Stimulated activated memory B cell treated with anti-CD40 and anti-IgM and Interleukin-4, amounts not matched to agents 10 μg/mL and 1 μg/mL and 100 μg/mL, for 72 hours (primary cell): Measurements from ENCODE around the gene MIP.
"Not testable (repeated sequence)": the region's sequence is repeated elsewhere in the genome, so short reads cannot be mapped to it uniquely, and the experiment has no call there.

Experiments used
- ATAC-seq: fragments of 150-1000 bp; cut with Tn5 transposase; 2 replicates; pipeline ENCODE4 v1.10.0; 2021
- H3K27ac Mint-ChIP-seq: one replicate; pipeline ENCODE4 v1.8.0; 2022; ENCODE audit warnings: mild to moderate bottlenecking, mixed read lengths
- H3K27me3 Mint-ChIP-seq: one replicate; pipeline ENCODE4 v1.8.0; 2022; ENCODE audit warnings: mixed read lengths
- H3K36me3 Mint-ChIP-seq: one replicate; pipeline ENCODE4 v1.8.0; 2022; ENCODE audit warnings: mixed read lengths
- H3K4me1 Mint-ChIP-seq: one replicate; pipeline ENCODE4 v1.8.0; 2022; ENCODE audit warnings: mixed read lengths
- H3K4me3 Mint-ChIP-seq: one replicate; pipeline ENCODE4 v1.8.0; 2022; ENCODE audit warnings: mild to moderate bottlenecking, moderate library complexity, mixed read lengths
- H3K9me3 Mint-ChIP-seq: one replicate; pipeline ENCODE4 v1.8.0; 2022; ENCODE audit warnings: mixed read lengths

The MIP gene

GRCh38 chr12:56443208-56443607 is 11.2 kb downstream of the MIP start:
- not testable (repeated sequence) for H3K27ac Mint-ChIP-seq, ATAC-seq, H3K27me3 Mint-ChIP-seq, H3K4me3 Mint-ChIP-seq, H3K9me3 Mint-ChIP-seq
- Mint-ChIP-seq H3K4me1 (peaks cover 24% of the 10 kb centered on the region), H3K36me3 (peaks cover 34% of the 10 kb centered on the region)

DNA sequence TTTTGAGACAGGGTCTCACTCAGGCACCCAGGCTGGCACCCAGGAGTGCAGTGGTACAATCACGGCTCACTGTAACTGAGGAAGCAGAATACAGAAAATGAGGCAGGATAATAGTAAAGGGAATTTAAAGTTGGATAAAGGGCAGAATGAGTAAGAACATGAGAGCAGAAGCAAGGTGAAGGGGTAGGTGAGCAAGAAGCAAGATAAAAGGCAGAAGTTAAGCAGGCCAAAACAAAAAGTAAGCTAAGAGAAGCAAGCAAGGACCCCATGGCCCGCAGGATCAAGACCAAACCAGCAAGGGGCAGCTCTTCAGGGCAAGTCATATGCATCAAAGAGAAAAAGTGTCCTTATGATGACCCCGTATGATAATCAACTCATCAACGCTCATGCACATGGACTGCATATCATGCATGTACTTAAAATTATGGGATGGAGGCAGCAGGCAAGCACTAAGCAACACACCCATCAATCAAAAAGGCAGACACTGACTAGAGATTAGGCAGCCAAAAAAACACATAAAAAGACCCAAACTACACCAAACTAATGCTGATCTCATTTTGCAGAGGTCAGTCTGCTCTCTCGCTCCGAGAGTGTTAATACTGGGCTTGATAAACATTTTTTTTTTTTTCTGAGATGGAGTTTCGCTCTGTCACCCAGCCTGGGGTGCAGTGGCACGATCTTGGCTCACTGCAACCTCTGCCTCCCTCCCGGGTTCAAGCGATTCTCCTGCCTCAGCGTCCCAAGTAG is 16.9 kb downstream of the MIP start:
- no peaks in the 10 kb centered on the region for H3K9me3 Mint-ChIP-seq
- H3K27ac Mint-ChIP-seq: no peak overlapping the region
- H3K27me3 Mint-ChIP-seq: no peaks in the 10 kb centered on the region
- no peak overlapping the region for H3K4me3 Mint-ChIP-seq
- ATAC-seq: no peak
- peaks cover 10% of the 10 kb centered on the region for H3K36me3 Mint-ChIP-seq
- H3K4me1 Mint-ChIP-seq: peaks cover 12% of the 10 kb centered on the region

GRCh38 chr12:56434828-56435227 is 19.6 kb downstream of the MIP start:
- H3K9me3 Mint-ChIP-seq: no peaks in the 10 kb centered on the region
- H3K27me3 Mint-ChIP-seq: no peaks in the 10 kb centered on the region
- peaks cover 12% of the 10 kb centered on the region for H3K4me1 Mint-ChIP-seq
- no peak for ATAC-seq
- peaks cover 15% of the 10 kb centered on the region for H3K36me3 Mint-ChIP-seq
- H3K27ac Mint-ChIP-seq: no peak overlapping the region
- H3K4me3 Mint-ChIP-seq: no peak overlapping the region

GRCh38 chr12:56431850-56432249 is 22.6 kb downstream of the MIP start:
- Mint-ChIP-seq H3K4me3 (no peak overlapping the region), H3K4me1 (no peaks in the 10 kb centered on the region), H3K27me3 (no peaks in the 10 kb centered on the region), H3K9me3 (no peaks in the 10 kb centered on the region), H3K36me3 (peaks cover 32% of the 10 kb centered on the region), H3K27ac (peak overlapping the region; percentile 9)
- ATAC-seq: no peak

DNA sequence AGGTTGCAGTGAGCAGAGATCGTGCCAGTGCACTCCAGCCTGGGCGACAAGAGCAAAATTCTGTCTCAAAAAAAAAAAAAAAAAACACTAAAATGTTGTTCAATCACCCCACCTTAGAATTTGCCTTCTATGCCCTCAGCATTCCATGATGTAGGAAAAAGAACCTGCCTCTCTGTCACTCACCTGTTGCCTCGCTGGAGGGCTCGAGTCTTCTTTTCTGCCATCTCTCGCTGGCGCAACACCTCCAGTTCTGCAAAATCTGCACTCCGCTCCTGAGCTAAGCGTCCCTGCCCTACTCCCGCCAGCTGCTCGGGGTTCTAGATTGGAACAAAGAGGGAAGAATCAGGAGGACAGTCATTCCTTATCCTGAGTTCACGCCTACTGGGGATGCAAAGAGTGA is 23.2 kb downstream of the MIP start:
- no peak overlapping the region for H3K4me3 Mint-ChIP-seq
- H3K9me3 Mint-ChIP-seq: no peaks in the 10 kb centered on the region
- peaks cover 32% of the 10 kb centered on the region for H3K36me3 Mint-ChIP-seq
- H3K27me3 Mint-ChIP-seq: no peaks in the 10 kb centered on the region
- H3K4me1 Mint-ChIP-seq: no peaks in the 10 kb centered on the region
- peak overlapping the region; percentile 9 for H3K27ac Mint-ChIP-seq
- ATAC-seq: no peak

DNA sequence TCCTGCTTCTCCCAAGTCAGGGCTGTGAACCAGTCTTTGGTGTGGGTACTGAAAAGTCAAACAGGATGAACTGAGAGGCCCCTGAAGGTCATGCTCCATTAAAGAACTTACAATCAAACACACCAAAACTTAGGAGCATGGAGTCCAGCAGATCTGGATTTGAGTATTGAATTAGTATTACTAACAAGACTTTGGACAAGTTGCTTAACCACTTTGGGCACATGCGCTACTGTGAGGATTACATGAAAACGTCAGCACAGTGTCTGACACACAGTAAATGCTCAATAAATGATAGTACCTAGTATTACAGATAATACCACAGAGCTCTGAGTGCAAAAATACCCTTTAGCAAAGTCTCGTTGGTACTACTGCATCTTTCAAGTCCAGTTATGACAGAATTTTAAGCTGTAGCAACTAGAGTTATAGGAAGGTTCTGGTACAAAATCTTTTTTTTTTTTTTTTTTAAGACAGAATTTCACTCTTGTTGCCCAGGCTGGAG is 28.5 kb downstream of the MIP start:
- no peaks in the 10 kb centered on the region for H3K9me3 Mint-ChIP-seq
- no peak overlapping the region for H3K27ac Mint-ChIP-seq
- no peaks in the 10 kb centered on the region for H3K27me3 Mint-ChIP-seq
- no peaks in the 10 kb centered on the region for H3K4me1 Mint-ChIP-seq
- ATAC-seq: no peak
- H3K36me3 Mint-ChIP-seq: peaks cover 60% of the 10 kb centered on the region
- H3K4me3 Mint-ChIP-seq: no peak overlapping the region

DNA sequence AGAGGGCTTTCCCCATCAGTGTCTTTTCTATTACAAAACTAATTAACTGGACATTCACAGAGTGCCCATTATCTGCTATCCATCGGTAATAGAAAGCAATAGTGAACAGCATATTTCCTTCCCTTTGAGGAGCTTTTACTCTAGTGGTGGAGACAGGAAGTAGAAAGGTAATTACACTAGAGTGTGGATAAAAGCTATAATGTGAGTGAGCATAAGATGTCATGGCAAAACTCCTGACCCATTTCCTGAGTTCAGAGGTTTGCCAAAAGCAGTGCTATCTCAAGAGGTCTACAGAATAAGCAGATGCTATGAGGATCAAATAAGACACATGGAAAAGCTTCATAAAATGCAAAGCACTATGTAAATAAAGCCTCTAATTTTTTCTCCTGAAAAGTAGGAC is 29.3 kb downstream of the MIP start:
- no peak overlapping the region for H3K4me3 Mint-ChIP-seq
- no peaks in the 10 kb centered on the region for H3K27me3 Mint-ChIP-seq
- no peaks in the 10 kb centered on the region for H3K9me3 Mint-ChIP-seq
- H3K36me3 Mint-ChIP-seq: peaks cover 68% of the 10 kb centered on the region
- H3K27ac Mint-ChIP-seq: no peak overlapping the region
- ATAC-seq: no peak
- no peaks in the 10 kb centered on the region for H3K4me1 Mint-ChIP-seq

DNA sequence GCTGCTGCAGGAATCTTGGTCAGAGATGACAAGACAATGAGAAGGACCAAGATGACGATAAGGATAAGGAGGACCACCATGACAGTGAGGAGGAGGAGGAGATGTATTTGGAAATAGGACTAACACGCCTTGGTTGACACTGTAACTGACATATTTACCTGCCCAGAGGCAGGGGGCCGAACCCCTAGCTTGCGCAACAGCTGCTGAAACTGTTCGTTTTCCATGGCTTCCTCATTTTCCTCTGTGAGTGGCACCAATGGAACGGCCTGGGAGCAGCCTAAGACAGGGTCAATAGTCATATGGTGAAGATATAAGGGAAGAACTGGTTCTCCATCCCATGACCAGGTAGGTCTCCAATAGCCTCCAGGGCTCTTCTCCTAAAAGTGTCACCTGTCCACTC is 34.0 kb downstream of the MIP start:
- Mint-ChIP-seq H3K27me3 (no peaks in the 10 kb centered on the region), H3K36me3 (peaks cover 75% of the 10 kb centered on the region), H3K9me3 (no peaks in the 10 kb centered on the region), H3K4me3 (no peak overlapping the region), H3K4me1 (no peaks in the 10 kb centered on the region), H3K27ac (no peak overlapping the region)
- no peak for ATAC-seq

DNA sequence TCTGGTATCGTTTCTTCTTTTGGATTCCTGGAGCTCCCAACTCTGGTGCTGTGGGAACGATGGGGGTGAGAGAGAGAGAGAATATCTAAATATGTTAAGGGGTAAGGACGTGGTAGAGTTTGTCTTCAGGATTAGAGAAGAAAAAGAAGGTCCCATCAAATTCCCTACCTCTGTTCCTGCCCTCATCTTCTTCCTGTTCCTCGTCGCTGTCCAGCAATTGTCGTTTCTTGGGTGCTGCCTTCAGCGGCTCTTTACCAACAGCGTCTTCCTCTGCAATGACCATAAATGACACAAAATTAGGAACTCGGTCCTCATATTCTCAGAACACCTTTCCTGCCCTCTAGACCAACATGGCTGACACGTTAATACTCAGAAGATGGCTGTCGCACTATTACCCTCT is 36.7 kb downstream of the MIP start:
- Mint-ChIP-seq H3K27ac (no peak overlapping the region), H3K4me3 (no peak overlapping the region), H3K27me3 (no peaks in the 10 kb centered on the region), H3K36me3 (peaks cover 60% of the 10 kb centered on the region), H3K4me1 (no peaks in the 10 kb centered on the region), H3K9me3 (no peaks in the 10 kb centered on the region)
- ATAC-seq: no peak

DNA sequence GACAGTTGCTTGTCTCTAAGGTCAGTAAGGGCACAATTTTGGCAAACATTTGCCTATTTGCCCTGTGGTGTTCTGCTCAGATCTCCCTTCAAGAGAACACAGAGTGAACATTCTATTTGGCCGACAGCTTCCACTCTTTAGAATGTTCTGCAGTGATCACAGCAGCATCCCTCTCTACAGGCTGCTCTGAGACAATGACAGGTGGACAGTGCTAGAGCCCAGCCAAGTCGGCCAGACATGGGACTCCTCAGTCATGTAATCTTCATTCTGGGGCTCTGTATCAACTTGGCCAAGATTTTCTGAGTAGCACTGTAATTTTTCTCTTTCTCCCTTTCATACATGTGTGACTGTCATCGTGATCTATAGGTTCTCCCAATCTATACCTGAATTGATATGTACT is 40.1 kb downstream of the MIP start:
- H3K27ac Mint-ChIP-seq: no peak overlapping the region
- H3K9me3 Mint-ChIP-seq: no peaks in the 10 kb centered on the region
- H3K4me3 Mint-ChIP-seq: no peak overlapping the region
- no peak for ATAC-seq
- H3K4me1 Mint-ChIP-seq: no peaks in the 10 kb centered on the region
- no peaks in the 10 kb centered on the region for H3K27me3 Mint-ChIP-seq
- peaks cover 32% of the 10 kb centered on the region for H3K36me3 Mint-ChIP-seq

GRCh38 chr12:56413392-56413791 is 41.1 kb downstream of the MIP start:
- no peak overlapping the region for H3K4me3 Mint-ChIP-seq
- peaks cover 26% of the 10 kb centered on the region for H3K36me3 Mint-ChIP-seq
- ATAC-seq: peak; percentile 25
- H3K4me1 Mint-ChIP-seq: no peaks in the 10 kb centered on the region
- no peaks in the 10 kb centered on the region for H3K27me3 Mint-ChIP-seq
- H3K27ac Mint-ChIP-seq: no peak overlapping the region
- no peaks in the 10 kb centered on the region for H3K9me3 Mint-ChIP-seq

DNA sequence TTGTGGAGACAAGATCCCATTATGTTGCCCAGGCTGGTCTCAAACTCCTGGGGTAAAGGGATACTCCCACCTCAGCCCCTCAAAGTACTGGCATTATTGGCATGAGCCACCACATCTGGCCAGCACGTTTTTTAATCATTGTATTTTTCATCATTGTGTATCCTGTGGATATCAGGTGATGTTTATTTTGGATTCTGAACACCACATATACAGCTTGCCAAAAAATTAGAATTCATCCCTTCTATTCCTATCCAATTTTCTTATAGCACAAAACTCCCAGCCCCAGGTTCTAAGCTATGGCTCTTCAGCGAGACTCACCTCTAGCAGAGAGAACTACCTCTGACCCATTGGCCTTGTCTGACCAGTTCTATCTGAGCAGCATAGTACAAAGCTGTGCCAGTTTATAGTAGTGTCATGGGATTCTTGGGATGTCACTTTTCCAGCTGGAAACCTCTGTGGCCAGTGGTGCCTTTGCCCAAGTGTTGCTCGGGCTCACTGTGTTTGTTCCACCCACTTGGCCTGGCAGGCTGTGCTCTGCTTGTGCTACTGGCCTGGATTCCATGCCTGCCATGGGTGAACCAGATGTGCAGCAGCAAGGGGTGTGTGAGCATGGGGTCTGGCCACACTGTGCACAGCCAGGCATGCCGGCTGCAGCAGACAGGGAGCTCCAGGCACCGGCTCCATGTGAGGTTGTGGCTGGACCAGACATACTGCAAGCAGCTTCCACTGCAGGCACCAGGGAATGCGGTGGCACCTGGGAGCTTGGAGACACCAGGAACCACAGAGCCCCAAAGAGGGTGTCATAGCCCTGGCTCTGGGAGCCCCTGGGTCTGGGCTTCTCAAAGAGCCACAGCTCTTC is 42.4 kb downstream of the MIP start:
- H3K4me3 Mint-ChIP-seq: no peak overlapping the region
- H3K27me3 Mint-ChIP-seq: no peaks in the 10 kb centered on the region
- H3K9me3 Mint-ChIP-seq: no peaks in the 10 kb centered on the region
- H3K27ac Mint-ChIP-seq: no peak overlapping the region
- ATAC-seq: no peak
- H3K4me1 Mint-ChIP-seq: no peaks in the 10 kb centered on the region
- peaks cover 15% of the 10 kb centered on the region for H3K36me3 Mint-ChIP-seq

- no peaks in the 10 kb centered on the region for H3K27me3 Mint-ChIP-seq
- no peaks in the 10 kb centered on the region for H3K4me1 Mint-ChIP-seq
- H3K4me3 Mint-ChIP-seq: no peak overlapping the region
- H3K27ac Mint-ChIP-seq: no peak overlapping the region
- peaks cover 6% of the 10 kb centered on the region for H3K36me3 Mint-ChIP-seq
- ATAC-seq: no peak
- H3K9me3 Mint-ChIP-seq: no peaks in the 10 kb centered on the region
These were observed 43.7 kb downstream of the MIP start for GRCh38 chr12:56410768-56411167.

- Mint-ChIP-seq H3K27ac (no peak overlapping the region), H3K9me3 (no peaks in the 10 kb centered on the region)
These were observed 45.5 kb downstream of the MIP start for GRCh38 chr12:56408799-56409417.

GRCh38 chr12:56404227-56404626 is 50.2 kb downstream of the MIP start:
- H3K36me3 Mint-ChIP-seq, H3K4me3 Mint-ChIP-seq, ATAC-seq, H3K27me3 Mint-ChIP-seq, H3K9me3 Mint-ChIP-seq, H3K27ac Mint-ChIP-seq, H3K4me1 Mint-ChIP-seq: not testable (repeated sequence)

More at GRCh38 chr12:56408799-56409417, 45.5 kb downstream of the MIP start:
- ATAC-seq: no peak
- no peaks in the 10 kb centered on the region for H3K27me3 Mint-ChIP-seq
- H3K36me3 Mint-ChIP-seq: peaks cover 6% of the 10 kb centered on the region
- no peak overlapping the region for H3K4me3 Mint-ChIP-seq
- H3K4me1 Mint-ChIP-seq: no peaks in the 10 kb centered on the region
